ENCODE measurements around the gene UBE2F.

The UBE2F gene

GRCh38 chr2:238061315-238062202 is 94.7 kb downstream of the UBE2F start:
- TF ChIP-seq SIN3A (IDR thresholded peaks at IDR 0.05; ENCODE audit: borderline replicate concordance, insufficient read depth, low read length) (0 out of 2 replicates have a peak, but pooled peaks have one; percentile 62), REST (IDR thresholded peaks at IDR 0.05; ENCODE audit: insufficient read depth in 1 of 2, low read depth in 2 of 2, low read length in 2 of 2) (0 out of 4 replicates have a peak, but pooled peaks of 1 of the 2 experiments have one; percentile 14), TAF1 (IDR thresholded peaks at IDR 0.05; ENCODE audit: borderline replicate concordance, insufficient read depth, low read length) (no peak)

GRCh38 chr2:238063414-238064189 is 96.8 kb downstream of the UBE2F start:
- no peak for TF ChIP-seq REST (IDR thresholded peaks at IDR 0.05; ENCODE audit: insufficient read depth in 1 of 2, low read depth in 2 of 2, low read length in 2 of 2)
- TF ChIP-seq SIN3A (IDR thresholded peaks at IDR 0.05; ENCODE audit: borderline replicate concordance, insufficient read depth, low read length) = no peak

GRCh38 chr2:238064376-238064775 is 97.6 kb downstream of the UBE2F start:
- TF ChIP-seq POLR2AphosphoS5 (IDR thresholded peaks at IDR 0.05; ENCODE audit: low read depth, low read length) (no peak), REST (IDR thresholded peaks at IDR 0.05; ENCODE audit: insufficient read depth in 1 of 2, low read depth in 2 of 2, low read length in 2 of 2) (no peak), TAF1 (IDR thresholded peaks at IDR 0.05; ENCODE audit: borderline replicate concordance, insufficient read depth, low read length) (no peak)

- TF ChIP-seq SIN3A (IDR thresholded peaks at IDR 0.05; ENCODE audit: borderline replicate concordance, insufficient read depth, low read length) (no peak), REST (IDR thresholded peaks at IDR 0.05; ENCODE audit: insufficient read depth in 1 of 2, low read depth in 2 of 2, low read length in 2 of 2) (no peak), FOXP2 (optimal IDR thresholded peaks at IDR 0.05; ENCODE audit: borderline replicate concordance, extremely low read depth, extremely low read length, insufficient read depth) (no peak), POLR2AphosphoS5 (IDR thresholded peaks at IDR 0.05; ENCODE audit: low read depth, low read length) (no peak), TAF1 (IDR thresholded peaks at IDR 0.05; ENCODE audit: borderline replicate concordance, insufficient read depth, low read length) (no peak)
Measured at GRCh38 chr2:238065071-238065846, 98.4 kb downstream of the UBE2F start.
